HUDEP-2 (cell line): ENCODE data around the gene FHIT.

ENCODE experiments used
- DNase-seq, 76 experiments: peaks; one replicate each; lab custom pipeline; 2025; ENCODE audit not compliant: unreplicated experiment in 76 of 76; lab: John Stamatoyannopoulos, UW

FHIT gene

GRCh38 chr3:60884005-60884404 is 367.2 kb downstream of the FHIT start:
- no peak for DNase-seq

GRCh38 chr3:60877188-60877587 is 374.1 kb downstream of the FHIT start:
- DNase-seq: no peak

GRCh38 chr3:60870396-60870795 is 380.9 kb downstream of the FHIT start:
- DNase-seq: no peak

- no peak for DNase-seq
These were observed 384.1 kb downstream of the FHIT start for GRCh38 chr3:60867200-60867599.

- no peak for DNase-seq
These were observed 394.8 kb downstream of the FHIT start for GRCh38 chr3:60856257-60857046.

- no peak for DNase-seq
These were observed 396.0 kb downstream of the FHIT start for GRCh38 chr3:60855250-60855649.

- DNase-seq: no peak
These were observed 396.5 kb downstream of the FHIT start for GRCh38 chr3:60854791-60855190.

GRCh38 chr3:60847791-60848190 is 403.5 kb downstream of the FHIT start:
- DNase-seq: no peak

- DNase-seq: no peak
These were observed 407.0 kb downstream of the FHIT start for GRCh38 chr3:60844256-60844655.

GRCh38 chr3:60841355-60841754 is 409.9 kb downstream of the FHIT start:
- no peak for DNase-seq

- DNase-seq: no peak
These were observed 412.0 kb downstream of the FHIT start for GRCh38 chr3:60839246-60839645.

- no peak for DNase-seq
These were observed 415.5 kb downstream of the FHIT start for GRCh38 chr3:60835796-60836195.

- no peak for DNase-seq
These were observed 422.2 kb downstream of the FHIT start for GRCh38 chr3:60829058-60829457.

- no peak for DNase-seq
These were observed 423.6 kb downstream of the FHIT start for GRCh38 chr3:60827666-60828065.

GRCh38 chr3:60826511-60826910 is 424.7 kb downstream of the FHIT start:
- no peak for DNase-seq

- DNase-seq: no peak
These were observed 438.8 kb downstream of the FHIT start for GRCh38 chr3:60812502-60812901.

GRCh38 chr3:60810881-60811280 is 440.4 kb downstream of the FHIT start:
- no peak for DNase-seq

- DNase-seq: no peak
These were observed 441.2 kb downstream of the FHIT start for GRCh38 chr3:60809857-60810610.

- no peak for DNase-seq
These were observed 447.8 kb downstream of the FHIT start for GRCh38 chr3:60803216-60804173.

- DNase-seq: peak in 1 of 76 experiments; percentile 2
These were observed 449.9 kb downstream of the FHIT start for GRCh38 chr3:60801307-60801706.

- DNase-seq: no peak
These were observed 452.8 kb downstream of the FHIT start for GRCh38 chr3:60798456-60798855.
